GM21717 (cell line): ENCODE results near the gene PRKCG.
"Not testable (repeated sequence)": the region's sequence is repeated elsewhere in the genome, so short reads cannot be mapped to it uniquely, and the experiment has no call there.

ENCODE experiments used
- ATAC-seq: cut with Tn5 transposase; IDR thresholded peaks from one replicate; pipeline ENCODE4 v1.9.1; 2021; ENCODE audit warnings: mild to moderate bottlenecking, moderate library complexity; ENCODE audit not compliant: unreplicated experiment

PRKCG gene

GRCh38 chr19:53881482-53882390 is at the start of gene PRKCG:
Gene PRKCG (plus strand): TSS chr19:53882197. CDS start chr19:53882495, 298 bp downstream.
- ATAC-seq: no peak

- not testable (repeated sequence) for ATAC-seq
Observed at GRCh38 chr19:53832861-53833260, 49.1 kb upstream of the PRKCG start.

GRCh38 chr19:53838446-53838845 is 43.6 kb upstream of the PRKCG start:
- ATAC-seq: not testable (repeated sequence)

GRCh38 chr19:53840241-53840640 is 41.8 kb upstream of the PRKCG start:
- not testable (repeated sequence) for ATAC-seq

- ATAC-seq: not testable (repeated sequence)
Observed at GRCh38 chr19:53840914-53841313, 41.1 kb upstream of the PRKCG start.

- ATAC-seq: no peak
Observed at GRCh38 chr19:53844849-53845246, 37.1 kb upstream of the PRKCG start.

GRCh38 chr19:53847555-53847954 is 34.4 kb upstream of the PRKCG start:
- ATAC-seq: no peak

- no peak for ATAC-seq
Observed at GRCh38 chr19:53849237-53849676, 32.7 kb upstream of the PRKCG start.

- no peak for ATAC-seq
Observed at GRCh38 chr19:53853707-53854106, 28.3 kb upstream of the PRKCG start.

- ATAC-seq: no peak
Observed at GRCh38 chr19:53864308-53864836, 17.6 kb upstream of the PRKCG start.

GRCh38 chr19:53865523-53865917 is 16.5 kb upstream of the PRKCG start:
- no peak for ATAC-seq

- no peak for ATAC-seq
Observed at GRCh38 chr19:53865918-53866864, 15.8 kb upstream of the PRKCG start.

GRCh38 chr19:53866865-53867224 is 15.2 kb upstream of the PRKCG start:
- no peak for ATAC-seq

- peak; percentile 67 for ATAC-seq
Observed at GRCh38 chr19:53867225-53868090, 14.5 kb upstream of the PRKCG start, which contains the start of gene MYADM. Gene MYADM (plus strand): TSS chr19:53867883. CDS start chr19:53873530, 5,647 bp downstream.

GRCh38 chr19:53868091-53868891 is 13.7 kb upstream of the PRKCG start:
- ATAC-seq: no peak

GRCh38 chr19:53868892-53869804 is 12.8 kb upstream of the PRKCG start:
- ATAC-seq: no peak

GRCh38 chr19:53869805-53870484 is 12.1 kb upstream of the PRKCG start:
- ATAC-seq: not testable (repeated sequence)

GRCh38 chr19:53870485-53870844 is 11.5 kb upstream of the PRKCG start:
- ATAC-seq: no peak
